ENCODE measurements around the gene SMAD9.

The SMAD9 gene

DNA sequence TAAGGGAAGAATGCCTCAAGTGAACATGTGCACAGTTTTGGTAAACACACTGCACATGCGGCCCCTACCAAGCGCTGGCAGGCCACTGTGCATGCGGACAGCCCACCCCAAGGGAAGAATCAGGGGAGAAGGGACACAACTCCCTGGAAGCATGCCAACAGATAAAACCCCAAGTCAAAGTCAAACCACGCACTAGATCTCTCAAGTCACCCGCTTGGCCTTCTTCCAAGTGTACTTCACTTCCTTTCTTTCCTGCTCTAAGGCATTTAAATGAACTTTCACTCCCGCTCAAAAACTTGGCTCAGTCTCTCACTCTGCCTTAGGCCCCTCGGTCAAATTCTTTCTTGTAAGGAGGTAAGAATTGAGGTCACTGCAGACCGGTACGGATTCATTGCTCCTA lies 105.6 kb downstream of the SMAD9 start:
- DNase-seq, result no peak

DNA sequence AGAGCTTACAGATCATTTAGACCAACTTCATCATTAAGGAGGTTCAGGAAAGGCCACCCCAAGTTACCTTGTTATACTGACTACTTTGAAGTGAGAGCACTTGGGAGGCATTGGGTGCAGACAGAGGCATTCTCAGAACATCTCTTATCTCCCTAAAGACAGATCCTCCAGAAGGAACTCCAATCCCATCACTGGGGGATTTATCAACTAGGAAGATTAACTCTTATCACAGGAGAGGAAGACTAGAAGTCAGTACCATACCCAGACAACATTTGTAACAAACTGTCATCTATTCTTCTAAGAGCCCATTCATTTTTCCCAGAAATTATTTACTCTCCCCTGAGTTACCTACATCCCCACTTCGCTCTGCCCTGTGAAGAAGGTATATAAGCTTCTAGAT lies 106.8 kb downstream of the SMAD9 start:
- DNase-seq, result no peak

DNA sequence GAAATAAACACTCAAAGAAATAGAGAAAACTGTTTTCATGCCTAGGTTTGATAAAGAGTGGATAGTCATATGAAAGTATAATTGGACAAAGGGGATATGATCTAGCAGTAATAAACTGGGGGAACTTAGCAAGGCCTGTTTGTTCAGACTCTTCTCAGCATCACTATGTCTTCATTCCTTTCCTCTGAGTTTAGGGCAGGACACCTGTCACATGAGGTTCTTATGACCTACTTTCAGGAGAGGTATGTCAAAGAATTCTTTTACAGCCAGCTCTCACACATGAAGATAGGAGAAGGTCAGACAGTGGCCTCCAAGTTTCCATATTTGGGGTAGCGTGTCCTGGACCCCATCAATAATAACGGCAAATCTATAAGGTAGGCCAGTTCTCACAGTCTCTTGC lies 112.4 kb downstream of the SMAD9 start:
- DNase-seq, result no peak

DNA sequence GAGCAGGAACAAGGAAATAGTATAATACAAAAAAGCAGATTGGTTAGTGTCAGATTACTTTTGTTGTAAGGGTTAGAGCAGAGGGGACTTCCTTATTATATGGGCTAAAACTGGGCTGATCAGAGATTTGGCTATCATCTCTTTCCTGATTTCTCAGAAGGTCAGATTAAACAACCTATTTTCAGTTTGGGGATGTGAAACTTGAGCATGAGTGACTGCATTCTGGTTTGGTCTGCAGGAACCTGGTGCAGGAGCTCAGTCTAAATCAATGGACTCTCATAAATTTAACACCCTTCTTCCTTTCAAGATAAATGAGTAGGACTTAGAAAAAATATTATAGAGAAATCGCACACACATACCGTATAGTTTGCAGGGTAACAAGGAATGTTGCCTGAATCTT lies 113.9 kb downstream of the SMAD9 start:
- no peak for DNase-seq

DNA sequence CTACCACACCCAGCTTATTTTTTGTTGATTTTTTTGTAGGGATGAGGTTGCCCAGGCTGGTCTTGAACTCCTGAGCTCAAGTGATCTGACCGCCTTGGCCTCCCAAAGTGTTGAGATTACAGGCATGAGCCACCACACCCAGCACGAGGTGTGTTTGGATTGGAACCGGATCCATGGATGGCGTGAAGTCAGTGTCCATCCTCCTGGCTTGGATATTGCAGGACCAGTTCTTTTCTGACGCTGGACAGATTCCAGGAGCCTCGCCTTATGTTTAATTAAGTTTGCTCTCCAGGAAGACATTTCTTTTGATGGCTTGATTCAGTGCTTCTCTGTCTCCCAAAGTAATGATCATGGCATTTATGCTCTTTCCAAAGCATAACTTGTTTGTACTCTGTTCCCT lies 115.5 kb downstream of the SMAD9 start:
- DNase-seq, result no peak

DNA sequence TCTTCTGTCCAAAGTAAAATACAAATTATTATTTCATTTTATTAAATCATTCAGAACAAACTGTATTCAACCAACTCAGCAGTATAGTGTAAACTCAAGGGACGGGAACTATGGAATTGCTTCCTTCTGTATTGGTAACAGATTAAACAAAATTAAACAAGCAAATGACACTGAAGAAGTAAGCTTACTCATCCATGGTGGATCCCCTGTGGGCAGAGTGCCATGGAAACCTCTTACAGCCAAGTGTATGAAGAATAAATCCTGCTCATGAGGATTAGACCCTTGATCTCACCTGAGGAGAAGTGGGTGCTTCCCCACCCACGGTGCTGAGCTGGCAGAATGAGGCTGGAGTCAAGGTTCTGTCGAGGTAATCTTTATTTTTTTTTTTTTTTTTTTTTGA lies 119.0 kb downstream of the SMAD9 start:
- no peak for DNase-seq

DNA sequence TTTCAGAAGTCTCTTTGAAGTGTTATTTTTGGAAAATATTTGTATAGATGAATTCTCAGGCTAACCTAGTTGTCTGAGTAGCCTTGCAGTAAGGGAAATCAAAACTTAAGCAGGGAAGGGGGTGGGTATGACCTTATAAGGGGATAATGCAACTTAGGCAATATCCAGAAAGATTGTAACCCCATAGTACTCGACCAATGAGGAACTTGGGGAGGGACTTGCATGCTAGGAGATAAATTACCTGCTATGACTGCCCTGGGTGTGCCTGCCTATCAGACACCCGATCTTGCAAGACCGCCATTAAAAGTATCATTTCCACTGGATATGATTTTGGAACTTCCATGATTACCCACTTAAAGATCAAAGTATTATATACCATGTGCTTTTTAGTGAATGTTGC lies 124.0 kb downstream of the SMAD9 start:
- DNase-seq, result no peak

DNA sequence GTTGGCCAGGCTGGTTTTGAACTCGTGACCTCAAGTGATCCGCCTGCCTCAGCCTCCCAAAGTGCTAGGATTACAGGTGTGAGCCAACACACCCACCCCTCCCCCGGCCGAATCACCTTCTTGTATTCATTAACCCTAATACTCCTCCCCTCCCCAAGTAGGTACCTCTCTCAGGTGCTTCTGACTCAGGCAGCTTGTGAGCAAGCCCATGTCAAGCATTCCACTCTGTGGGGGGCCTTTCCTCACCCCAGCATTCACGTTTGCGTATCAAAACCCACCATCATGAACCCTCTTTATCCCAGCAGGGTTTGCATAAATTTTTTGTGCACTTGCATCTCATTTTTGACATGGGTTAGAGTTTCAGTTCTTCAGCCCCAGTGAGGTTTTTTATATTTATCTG lies 124.6 kb downstream of the SMAD9 start:
- no peak for DNase-seq
